MM.1S (cell line): ENCODE data around the gene LYPD3.

Experiments
- DNase-seq: peaks from one replicate; pipeline ENCODE4 v3.0.0-alpha.2; 2015
- H2AFZ ChIP-seq: fragments of 300-600 bp; sonication (generic); 2 replicates; pipeline ENCODE4 v1.6.0; 2016; ENCODE audit warnings: antibody characterized with exemption, low read length
- H3F3A ChIP-seq: fragments of 300-600 bp; sonication (generic); 2 replicates; pipeline ENCODE4 v1.6.1; 2016; ENCODE audit warnings: mild to moderate bottlenecking, antibody characterized with exemption, low read length, moderate library complexity, mixed read lengths; ENCODE audit not compliant: insufficient read depth
- H3K27ac ChIP-seq: fragments of 300-600 bp; sonication (generic); 2 replicates; pipeline ENCODE4 v1.5.1; 2016; ENCODE audit warnings: mild to moderate bottlenecking, low read length
- H3K27me3 ChIP-seq: fragments of 300-600 bp; sonication (generic); replicated peaks from 2 replicates; pipeline ENCODE4 v1.6.0; 2016; ENCODE audit warnings: low read length; ENCODE audit not compliant: insufficient read depth
- H3K36me3 ChIP-seq: fragments of 300-600 bp; sonication (generic); replicated peaks from 2 replicates; pipeline ENCODE4 v1.6.1; 2016; ENCODE audit warnings: mild to moderate bottlenecking, low read length, mixed read lengths; ENCODE audit not compliant: insufficient read depth
- H3K4me1 ChIP-seq: fragments of 300-600 bp; sonication (generic); 2 replicates; pipeline ENCODE4 v1.6.1; 2016; ENCODE audit warnings: low read length, mixed read lengths
- H3K4me2 ChIP-seq: fragments of 300-600 bp; sonication (generic); 2 replicates; pipeline ENCODE4 v1.6.0; 2016; ENCODE audit warnings: low read depth, low read length
- H3K4me3 ChIP-seq: fragments of 300-600 bp; sonication (generic); 2 replicates; pipeline ENCODE4 v1.5.1; 2016; ENCODE audit warnings: low read length, mixed read lengths
- H3K79me2 ChIP-seq: fragments of 300-600 bp; sonication (generic); 2 replicates; pipeline ENCODE4 v1.6.1; 2016; ENCODE audit warnings: mixed run types, low read length, mixed read lengths
- H3K9ac ChIP-seq: fragments of 300-600 bp; sonication (generic); 2 replicates; pipeline ENCODE4 v1.6.1; 2016; ENCODE audit warnings: low read length, mixed read lengths
- H3K9me2 ChIP-seq: fragments of 300-600 bp; sonication (generic); replicated peaks from 2 replicates; pipeline ENCODE4 v1.6.1; 2016; ENCODE audit warnings: mild to moderate bottlenecking, low read length, mixed read lengths; ENCODE audit not compliant: insufficient read depth
- H3K9me3 ChIP-seq: fragments of 300-600 bp; sonication (generic); replicated peaks from 2 replicates; pipeline ENCODE4 v1.6.1; 2016; ENCODE audit warnings: mild to moderate bottlenecking, low read length, mixed read lengths; ENCODE audit not compliant: insufficient read depth
- H4K20me1 ChIP-seq: fragments of 300-600 bp; sonication (generic); 2 replicates; pipeline ENCODE4 v1.6.1; 2016; ENCODE audit warnings: mild to moderate bottlenecking, low read length, moderate library complexity, mixed read lengths; ENCODE audit not compliant: insufficient read depth
- EZH2 ChIP-seq: fragments of 300-600 bp; sonication (generic); optimal IDR thresholded peaks from 2 replicates; pipeline ENCODE3; 2017; ENCODE audit warnings: low read depth, mild to moderate bottlenecking, antibody characterized with exemption, low read length, mixed read lengths
- EZH2phosphoT487 ChIP-seq: fragments of 300-600 bp; sonication (generic); IDR thresholded peaks from 2 replicates; pipeline ENCODE4 v1.6.1; 2018; ENCODE audit warnings: antibody characterized with exemption, low read length
- TF ChIP-seq, protein P1 (sequence below): fragments of 300-600 bp; sonication (generic); IDR thresholded peaks from 2 replicates; pipeline ENCODE4 v1.5.1; 2016; ENCODE audit warnings: antibody characterized with exemption, low read length, mixed read lengths

LYPD3 gene

DNA sequence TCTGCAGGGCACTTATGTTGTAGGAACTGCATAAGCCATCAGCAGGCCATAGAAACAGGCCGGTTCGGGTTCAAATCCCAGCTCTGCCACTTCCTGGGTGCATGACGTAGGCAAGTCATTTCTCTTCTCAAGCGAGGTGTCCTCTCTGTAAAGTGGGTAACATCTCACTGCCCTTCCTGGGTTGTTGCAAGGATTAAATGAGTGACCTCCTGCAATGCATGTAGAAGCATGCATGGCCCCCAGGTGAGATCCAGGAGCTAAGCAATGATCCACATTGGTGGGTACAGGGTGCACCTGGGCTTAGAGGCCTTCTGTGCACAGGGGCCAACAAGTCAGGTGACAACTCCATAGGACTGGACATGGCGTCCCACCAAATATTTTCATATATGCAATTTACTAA is 25.4 kb upstream of the LYPD3 start:
- DNase-seq, result no peak
- Histone ChIP-seq H3K9me3 (no peaks in the 10 kb centered on the region), H3K9me2 (no peaks in the 10 kb centered on the region), H3K36me3 (no peaks in the 10 kb centered on the region), H3K4me2 (no peak overlapping the region), H3K4me1 (no peaks in the 10 kb centered on the region), H2AFZ (no peak overlapping the region), H3K4me3 (no peak overlapping the region), H3K9ac (no peak overlapping the region), H4K20me1 (no peaks in the 10 kb centered on the region), H3K79me2 (no peaks in the 10 kb centered on the region), H3K27me3 (no peaks in the 10 kb centered on the region), H3K27ac (no peak overlapping the region), H3F3A (no peaks in the 10 kb centered on the region)
- TF ChIP-seq, protein P1, sequence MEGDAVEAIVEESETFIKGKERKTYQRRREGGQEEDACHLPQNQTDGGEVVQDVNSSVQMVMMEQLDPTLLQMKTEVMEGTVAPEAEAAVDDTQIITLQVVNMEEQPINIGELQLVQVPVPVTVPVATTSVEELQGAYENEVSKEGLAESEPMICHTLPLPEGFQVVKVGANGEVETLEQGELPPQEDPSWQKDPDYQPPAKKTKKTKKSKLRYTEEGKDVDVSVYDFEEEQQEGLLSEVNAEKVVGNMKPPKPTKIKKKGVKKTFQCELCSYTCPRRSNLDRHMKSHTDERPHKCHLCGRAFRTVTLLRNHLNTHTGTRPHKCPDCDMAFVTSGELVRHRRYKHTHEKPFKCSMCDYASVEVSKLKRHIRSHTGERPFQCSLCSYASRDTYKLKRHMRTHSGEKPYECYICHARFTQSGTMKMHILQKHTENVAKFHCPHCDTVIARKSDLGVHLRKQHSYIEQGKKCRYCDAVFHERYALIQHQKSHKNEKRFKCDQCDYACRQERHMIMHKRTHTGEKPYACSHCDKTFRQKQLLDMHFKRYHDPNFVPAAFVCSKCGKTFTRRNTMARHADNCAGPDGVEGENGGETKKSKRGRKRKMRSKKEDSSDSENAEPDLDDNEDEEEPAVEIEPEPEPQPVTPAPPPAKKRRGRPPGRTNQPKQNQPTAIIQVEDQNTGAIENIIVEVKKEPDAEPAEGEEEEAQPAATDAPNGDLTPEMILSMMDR, result no peak
- TF ChIP-seq EZH2, result no peak
- no peak for TF ChIP-seq EZH2phosphoT487

DNA sequence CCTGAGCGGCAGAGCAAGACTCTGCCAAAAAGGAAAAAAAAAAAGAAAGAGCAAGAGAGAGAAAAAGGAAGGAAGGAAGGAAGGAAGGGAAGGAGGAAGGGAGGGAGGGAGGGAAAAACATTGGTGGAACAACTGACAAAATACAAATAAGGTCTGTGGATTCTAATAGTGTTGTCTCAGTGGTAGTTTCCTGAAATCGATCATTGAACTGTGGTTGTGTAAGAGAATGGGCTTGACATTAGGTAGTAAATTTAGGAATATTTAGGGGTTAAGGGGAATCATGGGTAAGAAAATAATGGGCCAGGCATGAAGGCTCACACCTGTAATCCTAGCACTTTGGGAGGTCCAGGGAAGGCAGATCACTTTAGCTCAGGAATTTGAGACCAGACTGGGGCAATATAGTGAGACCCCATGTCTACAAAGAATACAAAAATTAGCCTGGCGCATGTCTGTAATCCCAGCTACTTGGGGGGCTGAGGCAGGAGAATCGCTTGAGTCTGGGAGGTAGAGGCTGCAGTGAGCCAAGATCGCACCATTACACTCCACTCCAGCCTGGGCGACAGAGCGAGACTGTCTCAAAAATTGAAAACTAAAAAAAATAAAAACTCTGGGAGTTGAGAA is 24.7 kb upstream of the LYPD3 start:
- Histone ChIP-seq H3K4me2 (no peak overlapping the region), H3K36me3 (no peaks in the 10 kb centered on the region), H3K9ac (no peak overlapping the region), H3K4me1 (no peaks in the 10 kb centered on the region), H2AFZ (no peak overlapping the region), H3F3A (no peaks in the 10 kb centered on the region), H3K4me3 (no peak overlapping the region), H4K20me1 (no peaks in the 10 kb centered on the region), H3K79me2 (no peaks in the 10 kb centered on the region), H3K27ac (no peak overlapping the region), H3K9me2 (no peaks in the 10 kb centered on the region), H3K27me3 (no peaks in the 10 kb centered on the region), H3K9me3 (no peaks in the 10 kb centered on the region)
- TF ChIP-seq, protein P1, result no peak
- TF ChIP-seq EZH2 (no peak), EZH2phosphoT487 (no peak)
- DNase-seq, result no peak

DNA sequence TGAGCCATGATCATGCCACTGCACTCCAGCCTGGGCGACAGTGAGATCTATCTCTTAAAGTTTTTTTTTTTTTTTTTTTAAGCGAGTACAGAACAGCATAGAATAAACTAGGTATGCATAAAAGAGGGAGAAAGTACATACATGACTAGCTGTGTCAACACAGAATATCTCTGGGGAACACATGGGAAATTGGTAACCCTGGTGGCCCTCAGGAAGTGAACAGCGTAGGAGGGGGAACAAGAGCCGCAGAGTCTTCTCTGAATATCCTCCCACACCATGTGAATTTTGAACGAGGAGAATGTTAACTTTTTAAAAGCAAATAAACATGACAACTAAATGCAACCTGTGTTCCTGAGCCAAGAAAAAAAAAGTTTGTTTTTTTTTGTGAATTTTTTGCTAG is 23.9 kb upstream of the LYPD3 start:
- Histone ChIP-seq H3K4me3 (no peak overlapping the region), H3K79me2 (no peaks in the 10 kb centered on the region), H2AFZ (no peak overlapping the region), H3K4me1 (no peaks in the 10 kb centered on the region), H4K20me1 (no peaks in the 10 kb centered on the region), H3F3A (no peaks in the 10 kb centered on the region), H3K9me2 (no peaks in the 10 kb centered on the region), H3K27ac (no peak overlapping the region), H3K27me3 (no peaks in the 10 kb centered on the region), H3K9ac (no peak overlapping the region), H3K9me3 (no peaks in the 10 kb centered on the region), H3K4me2 (no peak overlapping the region), H3K36me3 (no peaks in the 10 kb centered on the region)
- DNase-seq, result no peak
- TF ChIP-seq, protein P1, result no peak
- TF ChIP-seq EZH2phosphoT487, result no peak
- TF ChIP-seq EZH2, result no peak
